ENCODE data around the gene MMD2.

MMD2 gene

GRCh38 chr7:4871056-4871680 lies 87.8 kb downstream of the MMD2 start:
- DNase-seq (ENCODE audit: low read depth in 2 of 2) = no peak

- DNase-seq (ENCODE audit: low read depth in 2 of 2) = no peak
These were observed 90.5 kb downstream of the MMD2 start for GRCh38 chr7:4868493-4868892.

- no peak for DNase-seq (ENCODE audit: low read depth in 2 of 2)
These were observed 92.2 kb downstream of the MMD2 start for GRCh38 chr7:4866528-4867496.

DNA sequence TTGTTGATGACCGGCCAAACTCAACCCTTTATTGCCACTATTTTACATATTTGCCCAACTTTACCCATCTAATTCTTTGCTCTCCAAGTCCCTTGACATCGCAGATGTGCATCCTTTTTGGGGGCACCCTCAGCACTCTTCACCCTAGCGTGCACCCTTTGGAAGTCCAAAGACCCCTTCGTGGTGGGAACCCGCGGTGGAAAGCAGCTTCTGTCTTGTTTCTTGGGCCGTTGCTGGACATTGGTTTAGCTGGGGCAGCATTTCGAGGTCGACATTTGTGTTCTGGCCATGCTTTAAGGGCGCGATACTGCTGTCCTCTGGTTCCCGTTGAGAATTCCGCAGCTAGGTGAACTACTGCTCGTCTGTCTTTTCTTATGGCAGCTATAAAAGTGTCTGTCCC lies 96.8 kb downstream of the MMD2 start:
- DNase-seq (ENCODE audit: low read depth in 2 of 2) = no peak

DNA sequence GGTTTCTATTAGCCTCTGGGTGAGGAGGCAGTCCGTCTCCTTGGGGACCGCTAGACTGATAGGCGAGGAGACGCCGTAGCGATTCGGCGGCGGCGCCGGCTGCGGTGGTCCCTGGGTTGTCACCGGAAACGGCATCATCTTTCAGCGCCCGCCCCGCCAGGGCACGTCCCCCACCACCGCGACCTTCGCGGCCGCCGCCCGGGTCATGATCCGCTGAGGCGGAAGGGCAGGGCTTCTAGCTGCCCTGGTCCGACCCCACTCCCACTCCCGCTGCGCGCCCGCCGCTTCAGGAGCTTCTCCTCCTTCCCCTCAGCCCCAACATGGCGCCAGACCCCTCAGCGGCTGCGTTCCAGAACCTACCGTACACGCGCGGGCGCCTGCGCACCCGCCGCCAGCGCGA lies 97.3 kb downstream of the MMD2 start, which contains the start of gene PAPOLB:
PAPOLB (minus strand) TSS at position 358 of the 400 bp plus-strand sequence; CDS start at position 138, 220 bp downstream.
- no peak for DNase-seq (ENCODE audit: low read depth in 2 of 2)

- DNase-seq (ENCODE audit: low read depth in 2 of 2) = no peak
These were observed 97.8 kb downstream of the MMD2 start for GRCh38 chr7:4861227-4861626.

DNA sequence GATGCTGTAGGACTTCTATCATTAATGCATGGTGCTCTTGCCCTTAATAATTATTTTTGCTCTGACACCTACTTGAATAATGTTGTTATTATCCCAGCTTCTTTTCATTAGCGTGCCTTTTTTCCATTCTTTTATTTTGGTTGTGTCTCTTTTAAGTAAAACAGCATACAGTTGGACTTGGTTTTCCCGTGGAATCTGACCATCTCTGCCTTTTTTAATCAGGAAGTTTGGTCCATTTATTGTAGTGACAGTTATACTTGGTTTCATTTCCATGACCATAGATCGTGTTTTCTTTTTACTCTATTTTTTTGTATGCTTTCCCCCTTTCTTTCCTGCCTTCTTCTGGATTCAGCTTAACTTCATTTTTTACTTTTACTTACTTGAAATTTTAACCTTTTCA lies 101.8 kb downstream of the MMD2 start:
- no peak for DNase-seq (ENCODE audit: low read depth in 2 of 2)

DNA sequence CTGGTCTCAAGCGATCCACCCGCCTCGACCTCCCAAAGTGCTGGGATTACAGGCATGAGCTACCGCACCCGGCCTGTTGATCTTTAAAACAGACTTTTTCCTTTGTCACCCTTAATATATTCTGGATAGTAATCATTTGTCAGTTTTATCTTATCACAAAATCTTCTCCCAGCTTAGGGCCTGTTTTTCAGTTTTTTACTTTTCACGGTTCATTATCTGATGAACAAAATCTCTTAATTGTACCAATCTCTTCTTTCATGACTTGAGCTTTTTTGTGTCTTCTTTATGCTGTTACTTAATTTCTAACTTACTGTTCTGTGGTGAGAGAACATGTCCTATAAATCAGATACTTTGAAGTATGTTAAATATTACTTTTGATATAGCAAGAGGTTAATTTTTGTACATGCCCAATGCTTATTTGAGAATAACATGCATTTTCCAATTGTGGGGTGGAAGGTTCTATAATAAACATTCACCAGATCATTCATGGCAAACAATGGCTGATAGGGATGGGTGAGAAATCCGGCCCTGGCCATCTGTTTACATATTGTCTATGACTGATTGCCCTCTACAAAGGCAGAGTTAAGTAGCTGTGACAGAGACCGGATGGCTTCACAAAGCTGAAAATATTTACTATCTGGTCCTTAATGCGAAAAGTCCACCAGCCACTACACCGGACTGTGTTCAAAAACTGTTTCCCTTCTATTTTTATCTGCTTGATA lies 102.5 kb downstream of the MMD2 start:
- DNase-seq (ENCODE audit: low read depth in 2 of 2) = no peak
